ENCODE measurements around the gene SLC25A5. TPM values are rescaled to one million over a fixed set of nuclear protein-coding genes. Genes with fewer than 3 reads are reported as not detected.
A peak's percentile ranks its signal among the peaks of the same experiment; 100 is the strongest.
"Not testable (repeated sequence)": the region's sequence is repeated elsewhere in the genome, so short reads cannot be mapped to it uniquely, and the experiment has no call there.

The SLC25A5 gene
- total and polyA plus RNA-seq, 7 donors: 29.1 to 304 (median 66.3) TPM

DNA sequence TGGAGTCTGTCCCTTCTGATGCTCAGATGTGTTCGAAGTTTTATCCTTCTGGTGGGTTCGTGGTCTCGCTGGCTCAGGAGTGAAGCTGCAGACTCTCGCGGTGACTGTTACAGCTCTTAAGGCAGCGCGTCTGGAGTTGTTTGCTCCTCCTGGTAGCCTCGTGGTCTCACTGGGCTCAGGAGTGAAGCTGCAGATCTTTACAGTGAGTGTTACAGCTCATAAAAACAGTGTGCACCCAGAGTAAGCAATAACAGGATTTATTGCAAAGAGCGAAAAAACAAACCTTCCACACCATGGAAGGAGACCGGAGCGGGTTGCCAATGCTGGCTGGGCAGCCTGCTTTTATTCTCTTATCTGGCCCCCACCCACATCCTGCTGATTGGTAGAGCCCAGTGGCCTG lies 18.5 kb downstream of the SLC25A5 start:
- TF ChIP-seq, protein P1, sequence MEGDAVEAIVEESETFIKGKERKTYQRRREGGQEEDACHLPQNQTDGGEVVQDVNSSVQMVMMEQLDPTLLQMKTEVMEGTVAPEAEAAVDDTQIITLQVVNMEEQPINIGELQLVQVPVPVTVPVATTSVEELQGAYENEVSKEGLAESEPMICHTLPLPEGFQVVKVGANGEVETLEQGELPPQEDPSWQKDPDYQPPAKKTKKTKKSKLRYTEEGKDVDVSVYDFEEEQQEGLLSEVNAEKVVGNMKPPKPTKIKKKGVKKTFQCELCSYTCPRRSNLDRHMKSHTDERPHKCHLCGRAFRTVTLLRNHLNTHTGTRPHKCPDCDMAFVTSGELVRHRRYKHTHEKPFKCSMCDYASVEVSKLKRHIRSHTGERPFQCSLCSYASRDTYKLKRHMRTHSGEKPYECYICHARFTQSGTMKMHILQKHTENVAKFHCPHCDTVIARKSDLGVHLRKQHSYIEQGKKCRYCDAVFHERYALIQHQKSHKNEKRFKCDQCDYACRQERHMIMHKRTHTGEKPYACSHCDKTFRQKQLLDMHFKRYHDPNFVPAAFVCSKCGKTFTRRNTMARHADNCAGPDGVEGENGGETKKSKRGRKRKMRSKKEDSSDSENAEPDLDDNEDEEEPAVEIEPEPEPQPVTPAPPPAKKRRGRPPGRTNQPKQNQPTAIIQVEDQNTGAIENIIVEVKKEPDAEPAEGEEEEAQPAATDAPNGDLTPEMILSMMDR (IDR thresholded peaks at IDR 0.05): no peak
- H3K4me3 ChIP-seq: no peak overlapping the region
- intact Hi-C loops (cut with DNase I): no loop called here
- no peak overlapping the region for H3K27ac ChIP-seq
- ATAC-seq: no peak
- H3K36me3 ChIP-seq (ENCODE audit: insufficient read depth in 1 of 2, low read depth in 1 of 2): no peaks in the 10 kb centered on the region
- no peaks in the 10 kb centered on the region for H3K4me1 ChIP-seq
- H3K9me3 ChIP-seq: no peaks in the 10 kb centered on the region
- 77 to 79% (median 78%) methylated on average over 11 of the region's 11 CpGs for WGBS, 3 donors
- DNase-seq: no peak
- no peaks in the 10 kb centered on the region for H3K27me3 ChIP-seq (ENCODE audit: insufficient read depth in 3 of 3, low read length in 2 of 3)

- intact Hi-C loops (cut with DNase I): not testable (repeated sequence)
Observed at GRCh38 chrX:119487766-119488165, 19.5 kb downstream of the SLC25A5 start.

DNA sequence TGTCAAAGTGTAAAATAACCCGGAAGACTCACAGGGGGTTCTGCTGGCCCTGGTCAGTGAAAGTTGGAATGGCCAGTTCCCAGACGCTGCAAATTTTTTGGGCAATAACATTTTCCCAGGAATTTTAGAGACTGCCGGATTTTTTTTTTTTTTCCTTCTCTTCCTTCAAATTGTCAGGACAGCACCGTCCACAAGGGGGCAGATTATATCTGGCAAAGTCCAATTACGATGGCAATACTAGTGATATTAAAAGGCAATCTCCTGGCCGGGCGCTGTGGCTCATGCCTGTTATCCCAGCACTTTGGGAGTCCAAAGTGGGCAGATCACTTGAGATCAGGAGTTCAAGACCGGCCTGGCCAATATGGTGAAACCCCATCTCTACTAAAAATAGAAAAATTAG lies 20.5 kb downstream of the SLC25A5 start:
- Histone ChIP-seq H3K4me1 (no peaks in the 10 kb centered on the region), H3K36me3 (ENCODE audit: insufficient read depth in 1 of 2, low read depth in 1 of 2) (no peaks in the 10 kb centered on the region), H3K9me3 (no peaks in the 10 kb centered on the region), H3K4me3 (no peak overlapping the region), H3K27ac (no peak overlapping the region), H3K27me3 (ENCODE audit: insufficient read depth in 3 of 3, low read length in 2 of 3) (no peaks in the 10 kb centered on the region)
- ATAC-seq: peak in 3 of 4 donors; percentile 50 to 57 (median 55)
- intact Hi-C loops (cut with DNase I): no loop called here
- DNase-seq: peak in 1 of 2 donors; percentile 25
- TF ChIP-seq, protein P1 (IDR thresholded peaks at IDR 0.05): peak; percentile 49
- 6 to 20% (median 13%) methylated on average over 8 of the region's 8 CpGs for WGBS, 3 donors

More at GRCh38 chrX:119487766-119488165, 19.5 kb downstream of the SLC25A5 start:
- H3K27me3 ChIP-seq (ENCODE audit: insufficient read depth in 3 of 3, low read length in 2 of 3); H3K9me3 ChIP-seq; DNase-seq; H3K36me3 ChIP-seq (ENCODE audit: insufficient read depth in 1 of 2, low read depth in 1 of 2); H3K27ac ChIP-seq; H3K4me3 ChIP-seq; H3K4me1 ChIP-seq; ATAC-seq: not testable (repeated sequence)
- 93 to 95% methylated on average over 23 to 24 of the region's 24 CpGs; no CpG with 5 or more reads in 1 of the 3 donors for WGBS, 3 donors

GRCh38 chrX:119489212-119490074 lies 21.2 kb downstream of the SLC25A5 start:
- WGBS, 3 donors: 72 to 83% (median 81%) methylated on average over 10 to 13 of the region's 13 CpGs
- intact Hi-C loops (cut with DNase I): no loop called here
- DNase-seq (no peak), ATAC-seq (no peak)
- H3K9me3 ChIP-seq: no peaks in the 10 kb centered on the region
- TF ChIP-seq, protein P1 (IDR thresholded peaks at IDR 0.05): no peak
- H3K27me3 ChIP-seq (ENCODE audit: insufficient read depth in 3 of 3, low read length in 2 of 3): no peaks in the 10 kb centered on the region
- H3K4me3 ChIP-seq: no peak overlapping the region
- H3K36me3 ChIP-seq (ENCODE audit: insufficient read depth in 1 of 2, low read depth in 1 of 2): no peaks in the 10 kb centered on the region
- H3K27ac ChIP-seq: no peak overlapping the region
- no peaks in the 10 kb centered on the region for H3K4me1 ChIP-seq

- no peaks in the 10 kb centered on the region for H3K9me3 ChIP-seq
- no peak for ATAC-seq
- no peaks in the 10 kb centered on the region for H3K27me3 ChIP-seq (ENCODE audit: insufficient read depth in 3 of 3, low read length in 2 of 3)
- H3K36me3 ChIP-seq (ENCODE audit: insufficient read depth in 1 of 2, low read depth in 1 of 2): no peaks in the 10 kb centered on the region
- H3K4me3 ChIP-seq: no peak overlapping the region
- TF ChIP-seq, protein P1 (IDR thresholded peaks at IDR 0.05): no peak
- H3K4me1 ChIP-seq: no peaks in the 10 kb centered on the region
- DNase-seq: no peak
- 69 to 86% (median 84%) methylated on average over 2 of the region's 2 CpGs for WGBS, 3 donors
- intact Hi-C loops (cut with DNase I): no loop called here
- H3K27ac ChIP-seq: no peak overlapping the region
Observed at GRCh38 chrX:119492463-119492862, 24.2 kb downstream of the SLC25A5 start.

DNA sequence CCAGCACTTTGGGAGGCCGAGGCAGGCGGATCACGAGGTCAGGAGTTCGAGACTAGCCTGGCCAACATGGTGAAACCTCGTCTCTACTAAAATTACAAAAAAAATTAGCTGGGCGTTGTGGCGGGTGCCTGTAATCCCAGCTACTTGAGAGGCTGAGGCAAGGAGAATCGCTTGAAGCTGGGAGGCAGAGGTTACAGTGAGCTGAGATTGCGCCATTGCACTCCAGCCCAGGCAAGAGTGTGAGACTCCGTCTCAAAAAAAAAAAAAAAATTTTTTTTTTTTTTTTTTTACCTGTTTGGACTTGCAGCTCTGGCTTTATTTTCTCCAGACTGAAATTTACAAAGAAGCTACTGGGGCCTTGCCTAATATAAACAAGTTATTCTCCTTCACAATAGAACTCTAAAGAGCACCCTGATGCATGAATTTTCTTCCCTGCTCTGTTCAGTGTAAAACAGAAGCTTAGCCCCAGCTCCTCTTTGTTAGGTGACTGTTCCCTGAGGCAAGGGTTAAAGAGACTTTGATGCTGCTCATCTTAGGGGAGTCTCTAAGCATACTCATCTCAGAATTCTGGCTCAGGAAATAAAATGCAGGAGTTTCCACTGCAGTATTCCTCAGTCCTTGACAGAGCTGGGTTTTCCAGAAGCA lies 25.7 kb downstream of the SLC25A5 start:
- ATAC-seq; H3K27me3 ChIP-seq (ENCODE audit: insufficient read depth in 3 of 3, low read length in 2 of 3); intact Hi-C loops (cut with DNase I); H3K9me3 ChIP-seq; H3K36me3 ChIP-seq (ENCODE audit: insufficient read depth in 1 of 2, low read depth in 1 of 2); H3K27ac ChIP-seq; DNase-seq; H3K4me3 ChIP-seq; H3K4me1 ChIP-seq: not testable (repeated sequence)
- 78 to 88% (median 83%) methylated on average over 8 to 10 of the region's 10 CpGs for WGBS, 3 donors

Measured in psoas muscle (tissue), 8 donors.